ENCODE data around the gene MAP3K5.

DNA sequence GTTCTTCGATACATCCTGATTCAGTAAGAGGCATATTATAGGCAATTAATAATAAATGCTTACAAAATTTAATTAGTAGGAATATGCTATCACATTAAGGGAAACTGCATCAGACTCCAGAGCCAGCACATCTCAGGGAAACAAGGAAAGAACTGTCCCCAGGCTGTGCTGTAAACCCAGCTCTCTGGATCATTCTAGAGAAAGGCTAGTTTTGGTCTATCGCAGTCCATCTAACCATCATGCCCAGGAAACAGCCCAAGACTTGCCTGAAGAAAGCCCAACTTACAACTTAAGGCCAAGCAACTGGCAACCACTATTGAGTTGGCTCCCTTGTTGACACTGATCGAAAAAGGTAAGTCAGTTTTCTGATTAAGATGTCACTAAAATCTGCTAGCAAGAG lies 11.3 kb downstream of the MAP3K5 start:
- TF ChIP-seq EZH2 (IDR thresholded peaks at IDR 0.05; ENCODE audit: borderline replicate concordance, low read length), result no peak
- TF ChIP-seq, protein P1, sequence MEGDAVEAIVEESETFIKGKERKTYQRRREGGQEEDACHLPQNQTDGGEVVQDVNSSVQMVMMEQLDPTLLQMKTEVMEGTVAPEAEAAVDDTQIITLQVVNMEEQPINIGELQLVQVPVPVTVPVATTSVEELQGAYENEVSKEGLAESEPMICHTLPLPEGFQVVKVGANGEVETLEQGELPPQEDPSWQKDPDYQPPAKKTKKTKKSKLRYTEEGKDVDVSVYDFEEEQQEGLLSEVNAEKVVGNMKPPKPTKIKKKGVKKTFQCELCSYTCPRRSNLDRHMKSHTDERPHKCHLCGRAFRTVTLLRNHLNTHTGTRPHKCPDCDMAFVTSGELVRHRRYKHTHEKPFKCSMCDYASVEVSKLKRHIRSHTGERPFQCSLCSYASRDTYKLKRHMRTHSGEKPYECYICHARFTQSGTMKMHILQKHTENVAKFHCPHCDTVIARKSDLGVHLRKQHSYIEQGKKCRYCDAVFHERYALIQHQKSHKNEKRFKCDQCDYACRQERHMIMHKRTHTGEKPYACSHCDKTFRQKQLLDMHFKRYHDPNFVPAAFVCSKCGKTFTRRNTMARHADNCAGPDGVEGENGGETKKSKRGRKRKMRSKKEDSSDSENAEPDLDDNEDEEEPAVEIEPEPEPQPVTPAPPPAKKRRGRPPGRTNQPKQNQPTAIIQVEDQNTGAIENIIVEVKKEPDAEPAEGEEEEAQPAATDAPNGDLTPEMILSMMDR (IDR thresholded peaks at IDR 0.05; ENCODE audit: low read length), result no peak

All from OCI-LY1 (cell line).